MM.1S (cell line): ENCODE results near the gene BTRC.
"Not testable (repeated sequence)": the region's sequence is repeated elsewhere in the genome, so short reads cannot be mapped to it uniquely, and the experiment has no call there.

Experiments used
- DNase-seq: peaks from one replicate; pipeline ENCODE4 v3.0.0-alpha.2; 2015
- H2AFZ ChIP-seq: fragments of 300-600 bp; sonication (generic); 2 replicates; pipeline ENCODE4 v1.6.0; 2016; ENCODE audit warnings: antibody characterized with exemption, low read length
- H3F3A ChIP-seq: fragments of 300-600 bp; sonication (generic); 2 replicates; pipeline ENCODE4 v1.6.1; 2016; ENCODE audit warnings: mild to moderate bottlenecking, antibody characterized with exemption, low read length, moderate library complexity, mixed read lengths; ENCODE audit not compliant: insufficient read depth
- H3K27ac ChIP-seq: fragments of 300-600 bp; sonication (generic); 2 replicates; pipeline ENCODE4 v1.5.1; 2016; ENCODE audit warnings: mild to moderate bottlenecking, low read length
- H3K27me3 ChIP-seq: fragments of 300-600 bp; sonication (generic); replicated peaks from 2 replicates; pipeline ENCODE4 v1.6.0; 2016; ENCODE audit warnings: low read length; ENCODE audit not compliant: insufficient read depth
- H3K36me3 ChIP-seq: fragments of 300-600 bp; sonication (generic); replicated peaks from 2 replicates; pipeline ENCODE4 v1.6.1; 2016; ENCODE audit warnings: mild to moderate bottlenecking, low read length, mixed read lengths; ENCODE audit not compliant: insufficient read depth
- H3K4me1 ChIP-seq: fragments of 300-600 bp; sonication (generic); 2 replicates; pipeline ENCODE4 v1.6.1; 2016; ENCODE audit warnings: low read length, mixed read lengths
- H3K4me2 ChIP-seq: fragments of 300-600 bp; sonication (generic); 2 replicates; pipeline ENCODE4 v1.6.0; 2016; ENCODE audit warnings: low read depth, low read length
- H3K4me3 ChIP-seq: fragments of 300-600 bp; sonication (generic); 2 replicates; pipeline ENCODE4 v1.5.1; 2016; ENCODE audit warnings: low read length, mixed read lengths
- H3K79me2 ChIP-seq: fragments of 300-600 bp; sonication (generic); 2 replicates; pipeline ENCODE4 v1.6.1; 2016; ENCODE audit warnings: mixed run types, low read length, mixed read lengths
- H3K9ac ChIP-seq: fragments of 300-600 bp; sonication (generic); 2 replicates; pipeline ENCODE4 v1.6.1; 2016; ENCODE audit warnings: low read length, mixed read lengths
- H3K9me2 ChIP-seq: fragments of 300-600 bp; sonication (generic); replicated peaks from 2 replicates; pipeline ENCODE4 v1.6.1; 2016; ENCODE audit warnings: mild to moderate bottlenecking, low read length, mixed read lengths; ENCODE audit not compliant: insufficient read depth
- H3K9me3 ChIP-seq: fragments of 300-600 bp; sonication (generic); replicated peaks from 2 replicates; pipeline ENCODE4 v1.6.1; 2016; ENCODE audit warnings: mild to moderate bottlenecking, low read length, mixed read lengths; ENCODE audit not compliant: insufficient read depth
- H4K20me1 ChIP-seq: fragments of 300-600 bp; sonication (generic); 2 replicates; pipeline ENCODE4 v1.6.1; 2016; ENCODE audit warnings: mild to moderate bottlenecking, low read length, moderate library complexity, mixed read lengths; ENCODE audit not compliant: insufficient read depth
- CTCF ChIP-seq: fragments of 300-600 bp; sonication (generic); IDR thresholded peaks from 2 replicates; pipeline ENCODE4 v1.5.1; 2016; ENCODE audit warnings: antibody characterized with exemption, low read length, mixed read lengths
- EZH2 ChIP-seq: fragments of 300-600 bp; sonication (generic); optimal IDR thresholded peaks from 2 replicates; pipeline ENCODE3; 2017; ENCODE audit warnings: low read depth, mild to moderate bottlenecking, antibody characterized with exemption, low read length, mixed read lengths
- EZH2phosphoT487 ChIP-seq: fragments of 300-600 bp; sonication (generic); IDR thresholded peaks from 2 replicates; pipeline ENCODE4 v1.6.1; 2018; ENCODE audit warnings: antibody characterized with exemption, low read length

BTRC gene

GRCh38 chr10:101373063-101373462 lies 19.1 kb downstream of the BTRC start:
- Histone ChIP-seq H3K27me3 (no peaks in the 10 kb centered on the region), H3K9me3 (no peaks in the 10 kb centered on the region), H3K36me3 (no peaks in the 10 kb centered on the region), H3K4me1 (no peaks in the 10 kb centered on the region), H3F3A (no peaks in the 10 kb centered on the region), H3K79me2 (no peaks in the 10 kb centered on the region), H2AFZ (no peak overlapping the region), H3K4me3 (no peak overlapping the region), H3K4me2 (no peak overlapping the region), H4K20me1 (no peaks in the 10 kb centered on the region), H3K9ac (no peak overlapping the region), H3K9me2 (no peaks in the 10 kb centered on the region), H3K27ac (no peak overlapping the region)
- TF ChIP-seq EZH2phosphoT487 (no peak), CTCF (no peak), EZH2 (no peak)
- no peak for DNase-seq

GRCh38 chr10:101373993-101374392 lies 20.0 kb downstream of the BTRC start:
- DNase-seq, H3K9me3 ChIP-seq: not testable (repeated sequence)

DNA sequence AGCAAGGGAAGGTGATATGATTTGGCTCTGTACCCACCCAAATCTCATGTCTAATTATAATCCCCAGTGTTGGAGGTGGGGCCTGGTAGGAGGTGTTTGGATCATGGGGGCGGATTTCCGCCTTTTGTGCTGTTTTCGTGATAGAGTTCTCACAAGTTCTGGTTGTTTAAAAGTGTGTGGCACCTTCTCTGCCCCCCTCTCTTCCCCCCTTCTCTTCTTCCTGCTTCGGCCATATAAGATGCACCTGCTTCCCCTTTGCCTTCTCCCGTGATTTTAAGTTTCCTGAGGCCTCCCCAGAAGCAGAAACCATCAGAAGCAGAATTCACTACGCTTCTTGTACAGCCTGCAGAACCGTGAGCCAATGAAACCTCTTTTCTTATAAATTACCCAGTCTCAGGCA lies 21.1 kb downstream of the BTRC start:
- no peak overlapping the region for H3K9ac ChIP-seq
- H3K79me2 ChIP-seq = no peaks in the 10 kb centered on the region
- H3K27ac ChIP-seq = no peak overlapping the region
- H3K27me3 ChIP-seq = no peaks in the 10 kb centered on the region
- no peaks in the 10 kb centered on the region for H4K20me1 ChIP-seq
- no peak for DNase-seq
- no peak overlapping the region for H3K4me2 ChIP-seq
- no peaks in the 10 kb centered on the region for H3F3A ChIP-seq
- no peaks in the 10 kb centered on the region for H3K9me2 ChIP-seq
- no peak overlapping the region for H2AFZ ChIP-seq
- H3K4me1 ChIP-seq = no peaks in the 10 kb centered on the region
- no peaks in the 10 kb centered on the region for H3K9me3 ChIP-seq
- H3K4me3 ChIP-seq = no peak overlapping the region
- H3K36me3 ChIP-seq = no peaks in the 10 kb centered on the region
- no peak for TF ChIP-seq EZH2phosphoT487
- TF ChIP-seq EZH2 = no peak
- TF ChIP-seq CTCF = no peak

More at GRCh38 chr10:101373993-101374392, 20.0 kb downstream of the BTRC start:
- H3K27ac ChIP-seq, H3K4me3 ChIP-seq, H3K4me1 ChIP-seq, H3K27me3 ChIP-seq, H3K79me2 ChIP-seq, H3K9ac ChIP-seq, H2AFZ ChIP-seq, H3F3A ChIP-seq, H3K36me3 ChIP-seq, H3K9me2 ChIP-seq, H3K4me2 ChIP-seq, H4K20me1 ChIP-seq: not testable (repeated sequence)

- H2AFZ ChIP-seq = no peak overlapping the region
These were observed 25.8 kb downstream of the BTRC start for GRCh38 chr10:101379663-101380352.

More at GRCh38 chr10:101379663-101380352, 25.8 kb downstream of the BTRC start:
- no peak overlapping the region for H3K27ac ChIP-seq
- H3K79me2 ChIP-seq = no peaks in the 10 kb centered on the region
- H3K9ac ChIP-seq = no peak overlapping the region
- no peaks in the 10 kb centered on the region for H3K9me2 ChIP-seq
- H3K9me3 ChIP-seq = no peaks in the 10 kb centered on the region
- no peak overlapping the region for H3K4me3 ChIP-seq
- H3K36me3 ChIP-seq = no peaks in the 10 kb centered on the region
- no peaks in the 10 kb centered on the region for H3F3A ChIP-seq
- no peak for TF ChIP-seq EZH2
- H3K4me1 ChIP-seq = no peaks in the 10 kb centered on the region
- no peaks in the 10 kb centered on the region for H4K20me1 ChIP-seq
- H3K27me3 ChIP-seq = no peaks in the 10 kb centered on the region
- H3K4me2 ChIP-seq = no peak overlapping the region
- DNase-seq = no peak
